Right lobe of liver (tissue), 6 donors: ENCODE measurements around the gene SH3BGRL2. TPM values are rescaled to one million over a fixed set of nuclear protein-coding genes. Genes with fewer than 3 reads are reported as not detected.

Experiments used
- ATAC-seq, 4 donors: fragments of 200-7000 bp; cut with Tn5 transposase; one replicate each; pipeline ENCODE4 v1.9.1; 2020; ENCODE audit warnings: mild to moderate bottlenecking in 4 of 4, moderate library complexity in 4 of 4
- DNase-seq, 3 donors: peaks; one replicate each; pipeline ENCODE4 v3.0.0-alpha.2; 2020
- H3K27ac ChIP-seq, 3 donors: fragments of 200-600 bp; one replicate each; pipeline ENCODE4 v1.8.0; 2022
- H3K27me3 ChIP-seq, 2 donors: fragments of 200-600 bp; one replicate each; pipeline ENCODE4 v1.8.0; 2022
- H3K36me3 ChIP-seq, 4 donors: fragments of 200-600 bp; sonication (generic) in 1 of 4; one replicate each; pipeline versions ENCODE4 v1.5.1 to v1.8.0; 2017 to 2022; ENCODE audit warnings: control low read depth in 1 of 4
- H3K4me1 ChIP-seq, 4 donors: fragments of 200-600 bp; sonication (generic) in 1 of 4; one replicate each; pipeline versions ENCODE4 v1.5.1 to v1.8.0; 2017 to 2022; ENCODE audit warnings: control low read depth in 1 of 4
- H3K4me3 ChIP-seq, 3 donors: fragments of 200-600 bp; one replicate each; pipeline ENCODE4 v1.8.0; 2022
- H3K9me3 ChIP-seq, 4 donors: fragments of 200-600 bp; sonication (generic) in 1 of 4; one replicate each; pipeline versions ENCODE4 v1.5.1 to v1.8.0; 2017 to 2022; ENCODE audit warnings: control low read depth in 1 of 4
- CTCF ChIP-seq, 4 donors: fragments of 200-600 bp in 3 of 4; fragments of 450-650 bp in 1 of 4; IDR thresholded peaks; one replicate each; pipeline versions ENCODE4 v1.5.1 to v1.8.0; 2016 to 2022; ENCODE audit warnings: antibody characterized with exemption in 4 of 4, mild to moderate bottlenecking in 2 of 4
- POLR2A ChIP-seq: fragments of 450-650 bp; IDR thresholded peaks from one replicate; pipeline ENCODE4 v1.6.1; 2017; ENCODE audit warnings: antibody characterized with exemption, mild to moderate bottlenecking
- WGBS: methylation state at CpG from one replicate; pipeline ENCODE4 v1.1.6; 2018; ENCODE audit warnings: low coverage, low lambda C conversion rate; ENCODE audit not compliant: insufficient coverage; ENCODE audit errors: missing lambda C conversion rate; 5-methylcytosine and 5-hydroxymethylcytosine counted together
- intact Hi-C, 2 donors: fragments of 100-400 bp; cut with DNase I; formaldehyde crosslinking; loops; one replicate each; pipeline versions ENCODE4 v1.11.2 to v1.14.1; 2022
- total RNA-seq, 6 experiments: library from RNA; depleted of rRNA in 2 of 6; stranded (reverse); fragments of >200 nt in 2 of 6; fragmentation: NEBNext Ultra II Directional in 3 of 6; extraction: Animal tissue kit (Norgen Biotek cat#: 25700) in 3 of 6; gene quantifications; one replicate each; pipeline versions ENCODE4 v1.1.0 to v1.2.4, GENCODE V29; 2016 to 2023
- donor health status: DM: no; HTN: yes; CAD: no.
- donor health status: DM: no; HTN: no; CAD: no.
- donor health status: DM: no; HTN: no; CAD: no.
- donor health status: DM: no; HTN: yes; CAD: no.
- donor health status: DM: no; HTN: yes; CAD: no.

The SH3BGRL2 gene
- total RNA-seq, 6 experiments from 2014 or later, result 15.0 to 66.0 (median 39.5) TPM

- intact Hi-C loops, result loop anchor here in 1 of 2 donors (10.0 kb wide), 1 partner anchor 137 kb away; no protein-coding TSS in a partner anchor
- no peak overlapping the region for H3K27ac ChIP-seq
- TF ChIP-seq POLR2A (no peak), CTCF (IDR thresholded peaks at IDR 0.05) (no peak)
These were observed 81.0 kb downstream of the SH3BGRL2 start for GRCh38 chr6:79712144-79712543.

GRCh38 chr6:79712616-79713135 is 81.5 kb downstream of the SH3BGRL2 start:
- 79% methylated on average over 8 of the region's 9 CpGs for WGBS
- intact Hi-C loops, result loop anchor here in 1 of 2 donors (10.0 kb wide), 1 partner anchor 138 kb away; no protein-coding TSS in a partner anchor
- H3K27me3 ChIP-seq, result no peaks in the 10 kb centered on the region
- no peak for ATAC-seq
- H3K36me3 ChIP-seq, result no peaks in the 10 kb centered on the region
- H3K4me1 ChIP-seq, result no peaks in the 10 kb centered on the region
- H3K4me3 ChIP-seq, result no peak overlapping the region
- TF ChIP-seq CTCF (IDR thresholded peaks at IDR 0.05) (no peak), POLR2A (no peak)
- no peak overlapping the region for H3K27ac ChIP-seq
- no peak for DNase-seq
- H3K9me3 ChIP-seq, result no peaks in the 10 kb centered on the region

More at GRCh38 chr6:79712144-79712543, 81.0 kb downstream of the SH3BGRL2 start:
- ATAC-seq (no peak), DNase-seq (no peak)
- no peak overlapping the region for H3K4me3 ChIP-seq
- no peaks in the 10 kb centered on the region for H3K4me1 ChIP-seq
- WGBS, result 61% methylated on average over 2 of the region's 2 CpGs
- H3K36me3 ChIP-seq, result no peaks in the 10 kb centered on the region
- no peaks in the 10 kb centered on the region for H3K27me3 ChIP-seq
- no peaks in the 10 kb centered on the region for H3K9me3 ChIP-seq

GRCh38 chr6:79713701-79714322 is 82.7 kb downstream of the SH3BGRL2 start:
- peak in 2 of 3 donors; percentile 32 to 56 for DNase-seq

GRCh38 chr6:79717989-79718388 is 86.9 kb downstream of the SH3BGRL2 start:
- TF ChIP-seq POLR2A (no peak), CTCF (IDR thresholded peaks at IDR 0.05) (no peak)
- intact Hi-C loops, result loop anchor here in 1 of 2 donors (10.0 kb wide), 1 partner anchor 143 kb away; no protein-coding TSS in a partner anchor
- H3K4me3 ChIP-seq, result no peak overlapping the region
- ATAC-seq, result no peak
- no peaks in the 10 kb centered on the region for H3K27me3 ChIP-seq
- no peaks in the 10 kb centered on the region for H3K4me1 ChIP-seq
- DNase-seq, result no peak
- no peaks in the 10 kb centered on the region for H3K9me3 ChIP-seq
- no peaks in the 10 kb centered on the region for H3K36me3 ChIP-seq
- WGBS, result 92% methylated on average over 2 of the region's 2 CpGs
- no peak overlapping the region for H3K27ac ChIP-seq

More at GRCh38 chr6:79713701-79714322, 82.7 kb downstream of the SH3BGRL2 start:
- ATAC-seq, result peak; percentile 73 to 87 (median 82)
- H3K9me3 ChIP-seq, result no peaks in the 10 kb centered on the region
- WGBS, result 12% methylated on average over 5 of the region's 5 CpGs
- H3K36me3 ChIP-seq, result no peaks in the 10 kb centered on the region
- no peaks in the 10 kb centered on the region for H3K27me3 ChIP-seq
- intact Hi-C loops, result loop anchor here in 1 of 2 donors (10.0 kb wide), 1 partner anchor 139 kb away; no protein-coding TSS in a partner anchor
- no peak overlapping the region for H3K27ac ChIP-seq
- peak; percentile 59 to 82 (median 77) for TF ChIP-seq CTCF (IDR thresholded peaks at IDR 0.05)
- TF ChIP-seq POLR2A, result no peak
- no peaks in the 10 kb centered on the region for H3K4me1 ChIP-seq
- H3K4me3 ChIP-seq, result no peak overlapping the region
